ENCODE measurements around the gene ZNF18.
"Not testable (repeated sequence)": the region's sequence is repeated elsewhere in the genome, so short reads cannot be mapped to it uniquely, and the experiment has no call there.

ZNF18 gene

GRCh38 chr17:11986179-11986941, 10.9 kb downstream of the ZNF18 start:
- no peak for DNase-seq (ENCODE audit: low read depth in 2 of 2)

- no peak for DNase-seq (ENCODE audit: low read depth in 2 of 2)
Measured at GRCh38 chr17:11981862-11982261, 15.4 kb downstream of the ZNF18 start.

- DNase-seq (ENCODE audit: low read depth in 2 of 2), result no peak
Measured at GRCh38 chr17:11980813-11981212, 16.5 kb downstream of the ZNF18 start.

DNA sequence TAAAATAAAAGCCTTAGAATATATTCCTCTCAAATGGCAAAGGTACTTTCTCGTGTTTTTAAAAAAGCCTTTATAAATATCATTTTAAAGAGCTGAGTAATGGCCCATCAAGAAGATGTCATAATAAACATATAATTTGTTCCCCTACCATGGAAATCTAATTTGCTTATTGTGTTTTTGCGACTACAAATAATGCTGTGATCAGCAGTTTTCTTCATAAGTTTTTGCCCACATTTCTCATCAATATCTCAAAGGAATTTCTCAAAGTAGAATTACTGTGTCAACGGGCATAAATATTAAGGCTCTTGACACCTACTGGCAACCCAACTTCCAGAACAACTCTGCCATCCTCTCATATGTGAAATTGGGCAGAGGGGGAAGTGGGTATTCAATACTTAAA, 17.5 kb downstream of the ZNF18 start:
- no peak for DNase-seq (ENCODE audit: low read depth in 2 of 2)

DNA sequence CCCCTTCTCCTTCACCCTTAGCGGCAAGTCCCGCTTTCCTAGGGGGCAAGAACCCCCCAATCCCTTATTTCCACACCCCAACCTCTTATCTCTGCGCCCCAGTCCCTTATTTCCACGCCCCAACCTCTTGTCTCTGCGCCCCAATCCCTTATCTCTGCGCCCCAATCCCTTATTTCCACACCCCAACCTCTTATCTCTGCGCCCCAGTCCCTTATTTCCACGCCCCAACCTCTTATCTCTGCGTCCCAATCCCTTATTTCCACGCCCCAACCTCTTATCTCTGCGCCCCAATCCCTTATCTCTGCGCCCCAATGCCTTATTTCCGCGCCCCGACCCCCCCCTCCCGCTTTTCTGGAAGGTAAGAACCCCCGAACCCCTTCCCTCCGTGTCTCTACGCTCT, 24.5 kb downstream of the ZNF18 start:
- DNase-seq (ENCODE audit: low read depth in 2 of 2), result not testable (repeated sequence)

DNA sequence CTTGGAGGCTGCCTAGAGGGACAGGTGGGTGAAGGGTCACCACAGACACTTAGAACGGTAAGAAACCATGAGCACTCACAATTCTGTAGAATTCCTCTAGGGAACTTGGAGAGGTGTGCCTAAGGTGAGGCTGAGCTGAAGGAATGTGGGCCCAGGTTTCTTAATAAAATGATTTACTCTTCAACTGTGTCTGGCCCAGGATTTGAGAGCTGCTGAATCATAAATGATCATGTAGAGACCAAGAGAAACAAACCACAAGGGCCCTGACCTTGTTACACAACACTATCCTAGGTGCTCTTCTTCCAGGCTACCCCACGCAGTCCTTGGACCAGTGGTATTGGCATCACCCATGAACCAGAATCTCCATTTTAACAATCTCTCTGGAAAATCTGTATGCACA, 27.7 kb downstream of the ZNF18 start:
- no peak for DNase-seq (ENCODE audit: low read depth in 2 of 2)

GRCh38 chr17:11954936-11955335, 42.3 kb downstream of the ZNF18 start:
- DNase-seq (ENCODE audit: low read depth in 2 of 2), result no peak

DNA sequence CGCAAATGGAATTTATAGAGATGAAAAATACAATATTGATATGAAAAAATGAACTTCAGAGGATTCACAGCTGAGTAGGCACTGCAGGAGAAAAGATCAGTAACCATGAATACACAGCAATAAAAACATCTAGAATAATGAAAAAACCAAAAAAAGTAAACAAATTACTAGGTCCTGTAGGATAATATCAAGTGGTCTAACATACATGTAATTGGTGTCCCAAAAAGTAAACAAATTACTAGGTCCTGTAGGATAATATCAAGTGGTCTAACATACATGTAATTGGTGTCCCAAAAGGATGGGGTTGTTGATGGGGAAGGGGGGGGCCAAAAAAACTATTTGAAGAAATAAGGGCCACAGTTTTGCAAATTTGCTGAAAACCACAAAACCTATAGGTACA, 43.4 kb downstream of the ZNF18 start:
- no peak for DNase-seq (ENCODE audit: low read depth in 2 of 2)

- no peak for DNase-seq (ENCODE audit: low read depth in 2 of 2)
Measured at GRCh38 chr17:11952610-11953009, 44.7 kb downstream of the ZNF18 start.

DNA sequence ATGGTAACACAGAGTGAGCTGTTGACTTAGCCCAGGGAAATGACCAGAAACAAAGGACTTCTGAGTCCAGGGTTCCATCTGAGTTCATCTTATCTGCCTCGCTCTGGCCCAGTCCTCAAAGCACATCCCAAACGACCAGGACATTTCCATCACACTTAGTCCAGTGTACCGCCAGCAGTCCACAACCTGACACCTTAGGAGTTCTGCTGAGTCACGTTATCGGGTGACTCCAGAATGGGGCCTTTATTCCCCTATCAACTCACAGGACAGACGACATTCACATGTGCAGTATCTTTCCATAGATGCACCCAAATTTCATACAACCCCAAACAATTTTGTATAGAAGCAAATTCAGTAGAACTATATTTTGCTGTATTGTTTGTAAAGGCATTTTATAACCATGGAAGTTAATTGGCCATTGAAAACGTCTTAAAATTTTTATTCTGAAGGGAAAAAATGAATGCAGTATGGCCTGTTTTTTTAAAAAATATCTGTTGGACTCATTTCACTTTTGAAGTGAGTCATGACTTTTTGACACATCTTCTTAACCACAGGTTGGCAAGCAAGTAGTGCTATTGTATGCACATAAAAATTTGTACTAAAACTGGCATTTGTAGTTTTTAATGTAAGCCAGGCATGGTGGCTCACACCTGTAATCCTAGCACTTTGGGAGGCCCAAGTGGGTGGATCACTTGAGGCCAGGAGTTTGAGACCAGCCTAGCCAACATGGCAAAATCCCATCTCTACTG, 46.3 kb downstream of the ZNF18 start:
- DNase-seq (ENCODE audit: low read depth in 2 of 2), result no peak

- DNase-seq (ENCODE audit: low read depth in 2 of 2), result not testable (repeated sequence)
Measured at GRCh38 chr17:11949571-11949970, 47.7 kb downstream of the ZNF18 start.

DNA sequence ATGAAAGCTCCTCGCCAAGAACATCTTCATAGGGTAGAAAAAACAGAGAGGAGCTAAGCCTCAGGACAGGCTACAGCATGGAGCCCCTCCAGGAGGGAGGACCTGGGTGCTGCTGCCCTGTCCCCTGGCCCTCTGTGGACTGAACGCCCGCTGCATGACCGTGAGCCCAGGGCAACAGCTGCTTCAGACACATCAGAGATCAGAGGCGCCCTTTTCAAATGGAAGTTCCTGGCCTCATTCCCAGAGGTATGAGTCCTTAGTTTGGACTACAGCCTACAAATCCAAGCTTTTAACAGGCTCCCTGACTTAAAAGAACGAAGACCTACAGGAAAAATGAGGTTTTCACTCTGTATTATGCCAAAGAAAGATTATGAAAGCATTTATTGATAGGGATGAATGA, 48.5 kb downstream of the ZNF18 start:
- no peak for DNase-seq (ENCODE audit: low read depth in 2 of 2)

DNA sequence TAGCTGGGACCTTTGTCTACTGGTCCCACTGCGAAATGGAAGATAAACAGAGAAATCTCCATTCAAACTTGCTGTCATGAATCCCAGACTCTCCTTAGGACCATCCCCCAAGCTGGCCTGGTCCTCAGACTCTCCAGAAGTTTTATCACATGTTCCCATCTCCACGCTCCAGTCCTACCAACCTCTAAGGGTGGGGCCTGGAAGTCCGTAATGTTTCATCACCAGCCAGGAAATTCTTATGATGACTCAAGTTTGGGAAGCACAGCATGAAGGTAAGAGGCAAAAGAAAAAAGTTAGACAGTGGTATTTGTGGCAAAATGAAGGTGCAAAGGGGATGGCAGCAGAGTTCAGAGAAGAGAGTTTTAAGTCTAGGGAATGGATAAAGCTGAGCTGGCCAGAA, 52.7 kb downstream of the ZNF18 start:
- no peak for DNase-seq (ENCODE audit: low read depth in 2 of 2)

DNA sequence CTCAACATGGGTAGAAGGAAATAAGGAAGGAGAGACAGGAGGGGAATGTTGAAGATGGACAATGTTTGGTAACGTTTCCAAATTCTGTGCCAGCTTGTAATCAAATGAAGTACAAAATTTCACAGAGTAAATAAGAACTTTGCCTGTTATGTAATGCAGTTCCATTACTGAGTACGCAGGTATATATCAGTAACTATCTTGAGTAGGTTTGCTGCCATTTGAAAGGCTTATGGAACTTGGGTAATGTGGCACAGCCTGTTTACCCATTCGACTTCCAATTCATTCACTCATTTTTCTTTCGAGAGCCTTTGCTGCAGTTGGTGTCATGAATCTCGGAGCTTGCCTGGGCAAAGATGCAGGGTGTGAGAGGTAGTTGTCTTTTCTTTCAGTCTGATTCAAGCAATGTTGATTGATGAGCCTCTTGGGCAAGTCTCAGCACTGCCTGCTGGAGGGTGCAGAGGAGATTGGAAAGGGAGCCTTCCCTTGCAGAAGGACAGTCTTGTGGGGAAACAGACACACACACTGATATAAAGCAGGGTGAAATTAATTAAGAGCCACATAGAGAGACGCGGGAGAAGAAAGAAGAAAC, 53.4 kb downstream of the ZNF18 start:
- no peak for DNase-seq (ENCODE audit: low read depth in 2 of 2)

GRCh38 chr17:11943086-11943485, 54.2 kb downstream of the ZNF18 start:
- not testable (repeated sequence) for DNase-seq (ENCODE audit: low read depth in 2 of 2)

DNA sequence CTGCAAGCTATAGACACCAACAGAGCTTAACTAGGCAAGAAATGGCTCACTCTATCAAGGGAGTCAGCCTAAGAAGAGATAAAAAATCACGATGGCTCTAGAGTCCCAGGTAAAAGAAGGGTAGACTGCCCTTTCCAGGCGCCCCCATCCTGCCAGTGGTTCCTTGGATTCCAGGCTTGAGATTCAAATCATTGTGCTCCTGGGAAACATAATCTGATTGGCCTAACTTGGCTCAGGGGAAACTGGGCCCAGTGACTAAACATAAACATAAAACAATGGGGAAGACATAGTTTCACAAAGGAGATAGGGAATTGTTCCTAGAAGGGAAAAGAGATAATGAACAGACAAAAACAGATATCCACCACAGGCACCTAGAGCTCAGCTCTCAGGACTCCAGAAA, 56.4 kb downstream of the ZNF18 start:
- DNase-seq (ENCODE audit: low read depth in 2 of 2), result no peak

DNA sequence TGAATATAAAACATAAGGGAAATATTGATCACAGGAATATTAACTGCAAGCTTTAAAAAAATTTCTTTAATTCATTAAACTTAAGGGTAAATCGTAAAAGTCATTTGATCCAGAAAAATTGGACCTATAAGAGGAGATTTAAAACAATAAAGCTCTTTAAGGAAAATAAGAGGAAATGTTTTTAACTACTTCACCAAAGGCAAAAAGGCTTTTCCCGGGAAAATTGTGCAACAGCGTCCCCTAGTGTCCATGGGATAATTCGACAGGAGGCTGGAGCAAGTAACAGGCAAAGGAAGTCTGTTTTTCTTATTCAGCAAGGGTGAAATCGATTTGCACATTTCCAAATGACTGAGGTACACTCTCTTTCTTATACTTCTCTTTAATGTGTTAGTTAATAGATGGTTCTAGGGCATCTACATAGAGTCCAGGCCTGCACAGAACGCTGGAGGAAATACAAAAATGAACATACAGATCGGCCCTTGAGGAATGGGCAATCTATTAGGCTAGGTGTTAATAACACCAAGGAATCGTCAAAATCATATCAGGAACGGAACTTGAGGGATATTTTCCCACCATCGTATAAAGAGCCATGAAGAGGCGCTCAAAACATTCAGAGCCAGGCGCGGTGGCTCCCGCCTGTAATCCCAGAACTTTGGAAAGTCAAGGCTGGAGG, 61.4 kb downstream of the ZNF18 start:
- peak in 1 of 2 experiments; percentile 8 for DNase-seq (ENCODE audit: low read depth in 2 of 2)

DNA sequence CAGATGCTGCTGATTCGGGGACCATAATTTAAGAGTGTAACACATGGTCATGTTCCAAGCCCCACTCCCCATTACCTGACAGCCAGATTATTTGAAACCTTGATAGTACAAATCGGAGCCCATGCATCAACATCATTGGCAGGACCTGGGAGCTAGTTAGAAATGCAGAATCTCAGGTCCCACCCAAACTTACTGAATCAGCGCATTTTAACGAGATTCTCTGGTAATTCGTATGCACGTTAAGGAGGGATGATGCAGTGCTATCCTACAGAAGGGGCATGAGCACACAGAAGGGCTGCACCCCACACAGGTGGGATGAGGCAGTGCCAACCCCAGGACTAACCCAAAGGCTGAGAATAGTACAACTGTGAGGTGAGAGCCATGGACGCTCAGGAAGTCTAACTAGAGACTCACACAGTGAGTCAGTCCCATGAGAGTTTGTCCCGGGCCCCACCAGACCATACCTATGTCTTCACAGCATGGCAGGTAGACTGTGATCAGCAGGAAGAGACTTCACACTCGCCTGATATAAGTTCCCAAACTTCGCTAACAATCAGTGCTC, 64.9 kb downstream of the ZNF18 start:
- DNase-seq (ENCODE audit: low read depth in 2 of 2), result no peak

DNA sequence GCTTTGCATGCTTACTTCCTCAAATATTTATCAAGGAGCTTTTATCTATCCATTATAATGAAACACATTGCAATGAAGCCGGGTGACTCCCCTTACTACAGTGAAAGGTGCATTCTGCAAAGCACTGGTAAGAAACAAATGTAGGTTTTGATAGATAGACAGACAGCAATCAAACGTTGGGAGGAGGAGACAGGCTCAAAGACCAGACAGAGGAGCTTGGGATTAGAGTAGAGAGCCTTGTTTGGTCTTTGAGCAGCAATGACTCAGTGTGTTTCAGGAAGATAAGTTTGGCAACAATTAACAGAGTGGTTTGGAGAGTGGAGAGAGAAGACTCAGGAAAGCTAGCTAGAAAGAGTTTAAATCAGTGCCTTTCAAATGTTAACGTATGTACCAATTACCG, 68.8 kb downstream of the ZNF18 start:
- DNase-seq (ENCODE audit: low read depth in 2 of 2), result no peak

Measured in stimulated activated CD4-positive, alpha-beta T cell treated with anti-CD3 and anti-CD28 coated beads, Interleukin-12 subunit alpha, Interleukin-12 subunit beta, amount 100 ng/mL, for 24 hours (primary cell).